Muscle of leg (tissue), 11 donors: ENCODE measurements around the gene HTT-AS. TPM values are rescaled to one million over a fixed set of nuclear protein-coding genes. Genes with fewer than 3 reads are reported as not detected.

Experiments
- DNase-seq: peaks from one replicate; pipeline ENCODE4 v3.0.0; 2013
- H3K27ac ChIP-seq: one replicate; pipeline ENCODE4 v1.5.1; 2013; ENCODE audit warnings: mild to moderate bottlenecking, low read length, control low read depth
- H3K27me3 ChIP-seq: one replicate; pipeline ENCODE4 v1.6.1; 2013; ENCODE audit warnings: low read length; ENCODE audit not compliant: control insufficient read depth, insufficient read depth
- H3K36me3 ChIP-seq: one replicate; pipeline ENCODE4 v1.6.1; 2013; ENCODE audit warnings: low read length; ENCODE audit not compliant: control insufficient read depth, insufficient read depth
- H3K4me1 ChIP-seq: one replicate; pipeline ENCODE4 v1.6.1; 2013; ENCODE audit warnings: low read length; ENCODE audit not compliant: control insufficient read depth, insufficient read depth
- H3K4me3 ChIP-seq: one replicate; pipeline ENCODE4 v1.5.1; 2013; ENCODE audit warnings: low read length, control low read depth
- H3K9me3 ChIP-seq: replicated peaks from 2 replicates; pipeline ENCODE4 v1.6.1; 2013; ENCODE audit warnings: low read depth, low read length; ENCODE audit not compliant: control insufficient read depth
- WGBS: methylation state at CpG from one replicate; pipeline ENCODE4 v1.1.5; 2013; ENCODE audit warnings: missing lambda C conversion rate; ENCODE audit not compliant: insufficient coverage; 5-methylcytosine and 5-hydroxymethylcytosine counted together
- polyA plus RNA-seq, 8 donors: library from polyadenylated mRNA; unstranded; fragments of 120-200 nt; gene quantifications; one replicate each; pipeline versions ENCODE4 v1.2.1 to v1.2.3, GENCODE V29; 2013; ENCODE audit warnings: inconsistent platforms in 1 of 8, low replicate concordance in 1 of 8; ENCODE audit not compliant: insufficient read length in 8 of 8, insufficient read depth in 1 of 8
- total RNA-seq: library from RNA; stranded (reverse); fragments of 120-200 nt; gene quantifications from one replicate; pipeline ENCODE4 v1.2.4, GENCODE V29; 2013

Gene HTT-AS
- total and polyA plus RNA-seq, 9 donors: 0.30 TPM; not detected in 8

- H3K9me3 ChIP-seq: no peaks in the 10 kb centered on the region
- no peak overlapping the region for H3K27ac ChIP-seq
- H3K4me1 ChIP-seq: peaks cover 13% of the 10 kb centered on the region
- H3K36me3 ChIP-seq: no peaks in the 10 kb centered on the region
- H3K4me3 ChIP-seq: no peak overlapping the region
- H3K27me3 ChIP-seq: no peaks in the 10 kb centered on the region
- WGBS: 71% methylated on average over 18 of the region's 18 CpGs
- DNase-seq: no peak
These were observed 43.6 kb downstream of the HTT-AS start for GRCh38 chr4:3030566-3031356.

GRCh38 chr4:3029464-3029863 is 44.9 kb downstream of the HTT-AS start:
- Histone ChIP-seq H3K27me3 (no peaks in the 10 kb centered on the region), H3K36me3 (no peaks in the 10 kb centered on the region), H3K27ac (no peak overlapping the region), H3K4me1 (peaks cover 13% of the 10 kb centered on the region), H3K4me3 (no peak overlapping the region), H3K9me3 (no peaks in the 10 kb centered on the region)
- WGBS: 99% methylated on average over 7 of the region's 9 CpGs
- DNase-seq: no peak

- no peak for DNase-seq
- WGBS: 87% methylated on average over 6 of the region's 9 CpGs
- Histone ChIP-seq H3K9me3 (peaks cover 3% of the 10 kb centered on the region), H3K4me3 (no peak overlapping the region), H3K27ac (no peak overlapping the region), H3K4me1 (peaks cover 4% of the 10 kb centered on the region), H3K36me3 (no peaks in the 10 kb centered on the region), H3K27me3 (no peaks in the 10 kb centered on the region)
These were observed 47.8 kb downstream of the HTT-AS start for GRCh38 chr4:3026540-3026939.

GRCh38 chr4:3025881-3026280 is 48.5 kb downstream of the HTT-AS start:
- Histone ChIP-seq H3K4me1 (no peaks in the 10 kb centered on the region), H3K27ac (no peak overlapping the region), H3K36me3 (no peaks in the 10 kb centered on the region), H3K4me3 (no peak overlapping the region), H3K9me3 (peaks cover 3% of the 10 kb centered on the region), H3K27me3 (no peaks in the 10 kb centered on the region)
- DNase-seq: no peak
- WGBS: 76% methylated on average over 11 of the region's 21 CpGs

- Histone ChIP-seq H3K4me3 (no peak overlapping the region), H3K27me3 (no peaks in the 10 kb centered on the region), H3K9me3 (peaks cover 3% of the 10 kb centered on the region), H3K27ac (no peak overlapping the region), H3K36me3 (no peaks in the 10 kb centered on the region), H3K4me1 (no peaks in the 10 kb centered on the region)
- DNase-seq: no peak
- no CpG with 5 or more reads among the region's 3 CpGs for WGBS
These were observed 51.7 kb downstream of the HTT-AS start for GRCh38 chr4:3022651-3023050.

GRCh38 chr4:3022112-3022511 is 52.2 kb downstream of the HTT-AS start:
- 93% methylated on average over 5 of the region's 8 CpGs for WGBS
- no peaks in the 10 kb centered on the region for H3K27me3 ChIP-seq
- H3K36me3 ChIP-seq: no peaks in the 10 kb centered on the region
- no peak overlapping the region for H3K4me3 ChIP-seq
- DNase-seq: no peak
- H3K4me1 ChIP-seq: peaks cover under 1% of the 10 kb centered on the region
- peaks cover 3% of the 10 kb centered on the region for H3K9me3 ChIP-seq
- no peak overlapping the region for H3K27ac ChIP-seq

GRCh38 chr4:3021627-3022026 is 52.7 kb downstream of the HTT-AS start:
- Histone ChIP-seq H3K36me3 (no peaks in the 10 kb centered on the region), H3K9me3 (peaks cover 3% of the 10 kb centered on the region), H3K27me3 (no peaks in the 10 kb centered on the region), H3K4me1 (peaks cover 3% of the 10 kb centered on the region), H3K27ac (no peak overlapping the region), H3K4me3 (no peak overlapping the region)
- WGBS: 91% methylated on average over 7 of the region's 8 CpGs
- no peak for DNase-seq

GRCh38 chr4:3021127-3021526 is 53.2 kb downstream of the HTT-AS start:
- WGBS: 64% methylated on average over 6 of the region's 6 CpGs
- Histone ChIP-seq H3K4me3 (no peak overlapping the region), H3K36me3 (no peaks in the 10 kb centered on the region), H3K9me3 (peaks cover 3% of the 10 kb centered on the region), H3K27ac (no peak overlapping the region), H3K4me1 (peaks cover 3% of the 10 kb centered on the region), H3K27me3 (no peaks in the 10 kb centered on the region)
- DNase-seq: no peak

GRCh38 chr4:3019145-3019846 is 55.0 kb downstream of the HTT-AS start:
- Histone ChIP-seq H3K4me1 (peaks cover 3% of the 10 kb centered on the region), H3K27me3 (no peaks in the 10 kb centered on the region), H3K9me3 (peaks cover 3% of the 10 kb centered on the region), H3K36me3 (no peaks in the 10 kb centered on the region), H3K4me3 (no peak overlapping the region), H3K27ac (no peak overlapping the region)
- WGBS: 81% methylated on average over 7 of the region's 13 CpGs
- no peak for DNase-seq

- WGBS: no CpG with 5 or more reads among the region's 4 CpGs
These were observed 56.8 kb downstream of the HTT-AS start for GRCh38 chr4:3017504-3017903.

More at GRCh38 chr4:3017504-3017903, 56.8 kb downstream of the HTT-AS start:
- H3K4me3 ChIP-seq: no peak overlapping the region
- H3K27me3 ChIP-seq: no peaks in the 10 kb centered on the region
- H3K27ac ChIP-seq: no peak overlapping the region
- no peaks in the 10 kb centered on the region for H3K36me3 ChIP-seq
- DNase-seq: no peak
- H3K4me1 ChIP-seq: peaks cover 3% of the 10 kb centered on the region
- H3K9me3 ChIP-seq: no peaks in the 10 kb centered on the region
